Uterus (tissue), 2 donors: ENCODE data around the gene ERICH3.

ENCODE experiments used
- CTCF ChIP-seq, 4 experiments: fragments of 200-600 bp in 2 of 4; fragments of 450-650 bp in 2 of 4; sonication (generic) in 2 of 4; IDR thresholded peaks; one replicate each; pipeline ENCODE4 v1.5.1; 2016 to 2019; ENCODE audit warnings: antibody characterized with exemption in 4 of 4, mild to moderate bottlenecking in 2 of 4, moderate library complexity in 1 of 4
- POLR2A ChIP-seq, 2 donors: fragments of 450-650 bp; IDR thresholded peaks; one replicate each; pipeline ENCODE4 v1.6.1; 2016; ENCODE audit warnings: antibody characterized with exemption in 2 of 2, mild to moderate bottlenecking in 1 of 2, moderate library complexity in 1 of 2

GRCh38 chr1:74592580-74593355, 80.8 kb downstream of the ERICH3 start:
- TF ChIP-seq CTCF (IDR thresholded peaks at IDR 0.05) (no peak), POLR2A (IDR thresholded peaks at IDR 0.05) (no peak)
